B cell (primary cell): Measurements from ENCODE around the gene SNCB. TPM values are rescaled to one million over a fixed set of nuclear protein-coding genes. Genes with fewer than 3 reads are reported as not detected.

ENCODE experiments used
- ATAC-seq: fragments of 200-7000 bp; cut with Tn5 transposase; one replicate; pipeline ENCODE4 v1.10.0; 2021; ENCODE audit warnings: low read depth, mild to moderate bottlenecking, moderate number of reproducible peaks, moderate library complexity
- CTCF ChIA-PET: fragments of 350-600 bp; sonication (Branson Sonifier 250); formaldehyde crosslinking; loops from one replicate; lab custom pipeline; 2021; ENCODE audit warnings: antibody characterized with exemption, inconsistent platforms; lab: Charles Lee
- POLR2A ChIA-PET: fragments of 350-600 bp; sonication (Branson Sonifier 250); formaldehyde crosslinking; loops from one replicate; lab custom pipeline; 2021; ENCODE audit warnings: antibody characterized with exemption; lab: Charles Lee
- DNase-seq: peaks from one replicate; pipeline ENCODE4 v3.0.0; 2013
- H2AFZ ChIP-seq: 2 replicates; pipeline ENCODE4 v1.6.1; 2012; ENCODE audit warnings: mild to moderate bottlenecking, low read depth, low read length; ENCODE audit not compliant: insufficient read depth, poor library complexity, severe bottlenecking
- H3K27ac ChIP-seq, 2 donors: 1 replicate in 1 of 2; 2 replicates in 1 of 2; pipeline ENCODE4 v1.5.1; 2012 to 2013; ENCODE audit warnings: low read length in 2 of 2, mild to moderate bottlenecking in 2 of 2, moderate library complexity in 1 of 2
- H3K27me3 ChIP-seq, 4 experiments: fragments of 200-600 bp in 1 of 4; sonication (generic) in 1 of 4; replicated peaks in 1 of 4; 1 replicate in 2 of 4; 2 replicates in 2 of 4; pipeline versions ENCODE4 v1.6.1 to v1.7.0; 2013 to 2016; ENCODE audit warnings: low read length in 3 of 4, mild to moderate bottlenecking in 2 of 4, mixed read lengths in 1 of 4, moderate library complexity in 1 of 4; ENCODE audit not compliant: insufficient read depth in 4 of 4, control insufficient read depth in 3 of 4; ENCODE audit errors: control extremely low read depth in 1 of 4
- H3K36me3 ChIP-seq, 2 experiments: replicated peaks in 1 of 2; 1 replicate in 1 of 2; 2 replicates in 1 of 2; pipeline versions ENCODE4 v1.6.1 to v1.7.1; 2013; ENCODE audit warnings: low read length in 1 of 2; ENCODE audit not compliant: insufficient read depth in 2 of 2, control insufficient read depth in 1 of 2; ENCODE audit errors: control extremely low read depth in 1 of 2, extremely low read depth in 1 of 2
- H3K4me1 ChIP-seq, 2 donors: fragments of 200-600 bp in 1 of 2; sonication (generic) in 1 of 2; 1 replicate in 1 of 2; 2 replicates in 1 of 2; pipeline versions ENCODE4 v1.5.1 to v1.6.1; 2013 to 2017; ENCODE audit warnings: low read length in 2 of 2; ENCODE audit not compliant: control insufficient read depth in 2 of 2, insufficient read depth in 2 of 2
- H3K4me2 ChIP-seq: replicated peaks from 2 replicates; pipeline ENCODE3; 2012; ENCODE audit warnings: mild to moderate bottlenecking, low read depth, low read length; ENCODE audit not compliant: poor library complexity, severe bottlenecking
- H3K4me3 ChIP-seq, 5 experiments: fragments of 200-600 bp in 1 of 5; sonication (generic) in 1 of 5; 1 replicate in 3 of 5; 2 replicates in 2 of 5; pipeline versions ENCODE4 v1.5.1 to v1.7.0; 2011 to 2016; ENCODE audit warnings: low read length in 4 of 5, mild to moderate bottlenecking in 4 of 5, low read depth in 2 of 5, control low read depth in 1 of 5, moderate library complexity in 1 of 5; ENCODE audit not compliant: insufficient read depth in 1 of 5; ENCODE audit errors: control extremely low read depth in 1 of 5, extremely low read depth in 1 of 5
- H3K79me2 ChIP-seq: fragments of 200-600 bp; sonication (generic); one replicate; pipeline ENCODE4 v1.6.0; 2016; ENCODE audit warnings: low read length; ENCODE audit not compliant: control insufficient read depth, insufficient read depth
- H3K9ac ChIP-seq: fragments of 200-600 bp; sonication (generic); 2 replicates; pipeline ENCODE4 v1.6.1; 2017; ENCODE audit warnings: mild to moderate bottlenecking, low read length, moderate library complexity
- H3K9me3 ChIP-seq, 3 donors: one replicate each; pipeline versions ENCODE4 v1.6.1 to v1.7.1; 2013; ENCODE audit warnings: low read length in 2 of 3; ENCODE audit not compliant: control insufficient read depth in 2 of 3, insufficient read depth in 1 of 3; ENCODE audit errors: control extremely low read depth in 1 of 3
- H4K20me1 ChIP-seq: 2 replicates; pipeline ENCODE4 v1.6.0; 2012; ENCODE audit warnings: mild to moderate bottlenecking, low read length; ENCODE audit not compliant: insufficient read depth, control insufficient read depth, poor library complexity, severe bottlenecking
- H3K27ac Mint-ChIP-seq: one replicate; pipeline ENCODE4 v1.8.0; 2021; ENCODE audit warnings: mixed read lengths
- H3K27me3 Mint-ChIP-seq: one replicate; pipeline ENCODE4 v1.8.0; 2021; ENCODE audit warnings: mixed read lengths
- H3K4me1 Mint-ChIP-seq: one replicate; pipeline ENCODE4 v1.8.0; 2021; ENCODE audit warnings: mixed read lengths
- H3K4me3 Mint-ChIP-seq: one replicate; pipeline ENCODE4 v1.8.0; 2021; ENCODE audit warnings: mixed read lengths
- H3K9me3 Mint-ChIP-seq: one replicate; pipeline ENCODE4 v1.8.0; 2022; ENCODE audit warnings: mixed read lengths; ENCODE audit not compliant: insufficient read depth
- CTCF ChIP-seq: fragments of 200-600 bp; IDR thresholded peaks from one replicate; pipeline ENCODE4 v1.8.0; 2022; ENCODE audit warnings: antibody characterized with exemption, mild to moderate bottlenecking
- EZH2 ChIP-seq: IDR thresholded peaks from 2 replicates; pipeline ENCODE4 v1.6.1; 2012; ENCODE audit warnings: borderline replicate concordance, low read depth, mild to moderate bottlenecking, moderate library complexity, low read length; ENCODE audit not compliant: insufficient read depth, poor library complexity, severe bottlenecking
- WGBS: methylation state at CpG from one replicate; pipeline ENCODE4 v1.1.5; 2013; ENCODE audit warnings: missing lambda C conversion rate; ENCODE audit not compliant: insufficient coverage; 5-methylcytosine and 5-hydroxymethylcytosine counted together
- intact Hi-C: fragments of 100-400 bp; cut with micrococcal nuclease; formaldehyde crosslinking; loops from one replicate; pipeline ENCODE4 v1.10.0; 2022
- polyA plus RNA-seq: library from polyadenylated mRNA; depleted of rRNA; stranded (reverse); fragments of >200 nt; gene quantifications from 2 replicates; pipeline ENCODE4 v1.2.3, GENCODE V29; 2012
- total RNA-seq, 2 donors: library from RNA; stranded (reverse); fragments of 120-200 nt in 1 of 2; gene quantifications; 1 replicate in 1 of 2; 2 replicates in 1 of 2; pipeline versions ENCODE4 v1.2.3 to v1.2.4, GENCODE V29; 2013 to 2022

Gene SNCB
- total and polyA plus RNA-seq, 2 donors (not counting 1 experiment from before 2014, with no cell fraction given) = 0.09 TPM; not detected in 1

- Histone ChIP-seq H3K36me3 (no peaks in the 10 kb centered on the region), H2AFZ (no peak overlapping the region), H3K4me3 (no peak overlapping the region), H3K4me2 (no peak overlapping the region), H3K27me3 (no peaks in the 10 kb centered on the region), H4K20me1 (no peaks in the 10 kb centered on the region), H3K9ac (no peak overlapping the region), H3K27ac (no peak overlapping the region), H3K4me1 (no peaks in the 10 kb centered on the region), H3K79me2 (no peaks in the 10 kb centered on the region), H3K9me3 (peaks cover 0 to 36% (median 16%) of the 10 kb centered on the region in 3 donors)
- TF ChIP-seq EZH2 (no peak), CTCF (no peak)
- Mint-ChIP-seq H3K27ac (no peak overlapping the region), H3K4me3 (no peak overlapping the region), H3K4me1 (no peaks in the 10 kb centered on the region), H3K27me3 (no peaks in the 10 kb centered on the region), H3K9me3 (peaks cover 6% of the 10 kb centered on the region)
- ChIA-PET POLR2A (no interaction called here), CTCF (interaction anchor here (1.1 kb wide), 1 partner anchor 15 kb away, joined by 3 read pairs; no protein-coding TSS in a partner anchor)
- intact Hi-C loops = no loop called here
- WGBS = 98% methylated on average over 5 of the region's 7 CpGs
- no peak for ATAC-seq
- DNase-seq = no peak
Measured at GRCh38 chr5:176587398-176587797, 42.9 kb downstream of the SNCB start.

GRCh38 chr5:176583076-176583475 lies 47.3 kb downstream of the SNCB start:
- Histone ChIP-seq H3K4me1 (no peaks in the 10 kb centered on the region), H3K9me3 (peaks cover 0 to 30% (median 16%) of the 10 kb centered on the region in 3 donors), H3K36me3 (no peaks in the 10 kb centered on the region), H3K27me3 (no peaks in the 10 kb centered on the region), H3K4me3 (no peak overlapping the region), H3K4me2 (no peak overlapping the region), H3K9ac (no peak overlapping the region), H3K79me2 (no peaks in the 10 kb centered on the region), H4K20me1 (no peaks in the 10 kb centered on the region), H2AFZ (no peak overlapping the region), H3K27ac (no peak overlapping the region)
- Mint-ChIP-seq H3K4me3 (no peak overlapping the region), H3K27me3 (no peaks in the 10 kb centered on the region), H3K27ac (no peak overlapping the region), H3K4me1 (peaks cover 2% of the 10 kb centered on the region), H3K9me3 (peaks cover 6% of the 10 kb centered on the region)
- intact Hi-C loops = no loop called here
- TF ChIP-seq EZH2 (no peak), CTCF (no peak)
- DNase-seq = no peak
- no peak for ATAC-seq
- ChIA-PET POLR2A (no interaction called here), CTCF (no interaction called here)
- WGBS = 91% methylated on average over 3 of the region's 4 CpGs
